Keratinocyte (primary cell): ENCODE measurements around the gene CIAPIN1. TPM values are rescaled to one million over a fixed set of nuclear protein-coding genes. Genes with fewer than 3 reads are reported as not detected.

Source experiments
- DNase-seq: peaks from one replicate; pipeline ENCODE4 v3.0.0-alpha.2; 2011; ENCODE audit warnings: low read depth, missing footprints, low spot score
- FAIRE-seq: peaks from 2 replicates; lab custom pipeline; 2011; peaks lifted over from hg19 to GRCh38; lab: Jason Lieb, UNC
- H2AFZ ChIP-seq: 2 replicates; pipeline ENCODE4 v1.6.0; 2012; ENCODE audit warnings: low read length, control low read depth, inconsistent platforms; ENCODE audit not compliant: control insufficient read depth
- H3K27ac ChIP-seq: 2 replicates; pipeline ENCODE4 v1.5.1; 2011; ENCODE audit warnings: low read length; ENCODE audit not compliant: control insufficient read depth, insufficient read depth
- H3K27me3 ChIP-seq: 3 replicates; pipeline ENCODE4 v1.6.0; 2011; ENCODE audit warnings: low read length; ENCODE audit not compliant: control insufficient read depth, insufficient read depth; ENCODE audit errors: extremely low read depth
- H3K36me3 ChIP-seq, 2 experiments: 2 replicates in 1 of 2; 3 replicates in 1 of 2; pipeline ENCODE4 v1.5.1; 2011; ENCODE audit warnings: low read length in 2 of 2, mild to moderate bottlenecking in 1 of 2; ENCODE audit not compliant: control insufficient read depth in 2 of 2, insufficient read depth in 2 of 2; ENCODE audit errors: extremely low read depth in 1 of 2
- H3K4me1 ChIP-seq: 3 replicates; pipeline ENCODE4 v1.5.1; 2011; ENCODE audit warnings: low read length; ENCODE audit not compliant: control insufficient read depth, insufficient read depth; ENCODE audit errors: extremely low read depth
- H3K4me2 ChIP-seq: 3 replicates; pipeline ENCODE4 v1.6.0; 2011; ENCODE audit warnings: low read depth, low read length; ENCODE audit not compliant: control insufficient read depth, insufficient read depth; ENCODE audit errors: extremely low read depth
- H3K4me3 ChIP-seq, 3 experiments: fragments of 200-600 bp in 1 of 3; sonication (generic) in 1 of 3; 2 replicates in 2 of 3; 3 replicates in 1 of 3; pipeline ENCODE4 v1.5.1; 2011 to 2016; ENCODE audit warnings: low read length in 3 of 3, mild to moderate bottlenecking in 3 of 3, control low read depth in 2 of 3, inconsistent platforms in 1 of 3, low read depth in 1 of 3, mixed read lengths in 1 of 3, mixed run types in 1 of 3, moderate library complexity in 1 of 3; ENCODE audit not compliant: control insufficient read depth in 2 of 3, insufficient read depth in 2 of 3; ENCODE audit errors: extremely low read depth in 1 of 3
- H3K79me2 ChIP-seq: 2 replicates; pipeline ENCODE4 v1.6.0; 2012; ENCODE audit warnings: low read length; ENCODE audit not compliant: control insufficient read depth, insufficient read depth
- H3K9ac ChIP-seq: 3 replicates; pipeline ENCODE4 v1.6.0; 2011; ENCODE audit warnings: low read length; ENCODE audit not compliant: control insufficient read depth, insufficient read depth; ENCODE audit errors: extremely low read depth
- H3K9me1 ChIP-seq: 3 replicates; pipeline ENCODE4 v1.6.0; 2011; ENCODE audit warnings: low read length; ENCODE audit not compliant: control insufficient read depth, insufficient read depth; ENCODE audit errors: extremely low read depth
- H3K9me3 ChIP-seq: 2 replicates; pipeline ENCODE4 v1.5.1; 2012; ENCODE audit warnings: low read depth, low read length; ENCODE audit not compliant: control insufficient read depth
- H4K20me1 ChIP-seq: 3 replicates; pipeline ENCODE4 v1.6.0; 2011; ENCODE audit warnings: low read length; ENCODE audit not compliant: control insufficient read depth, insufficient read depth; ENCODE audit errors: extremely low read depth
- CTCF ChIP-seq, 3 experiments: IDR thresholded peaks in 1 of 3; conservative IDR thresholded peaks in 1 of 3; optimal IDR thresholded peaks in 1 of 3; 2 replicates in 2 of 3; 3 replicates in 1 of 3; pipeline versions ENCODE3 to v1.5.1; 2011; ENCODE audit warnings: low read length in 3 of 3, mild to moderate bottlenecking in 3 of 3, moderate library complexity in 2 of 3, control low read depth in 1 of 3, inconsistent platforms in 1 of 3; ENCODE audit not compliant: insufficient read depth in 2 of 3; ENCODE audit errors: extremely low read depth in 1 of 3
- EZH2 ChIP-seq: IDR thresholded peaks from one replicate; pipeline ENCODE4 v1.6.1; 2012; ENCODE audit warnings: inconsistent platforms, mild to moderate bottlenecking, low read length, moderate library complexity
- dilution Hi-C: fragments of 300-500 bp; cut with MboI; formaldehyde crosslinking; loops from one replicate; pipeline ENCODE4 v1.7.0; 2020; ENCODE audit warnings: low sequenced_read_pairs; ENCODE audit not compliant: extremely low pct_ligation_motif_present
- polyA plus RNA-seq, 5 experiments: library from polyadenylated mRNA; depleted of rRNA in 3 of 5; stranded (reverse) in 3 of 5; stranded (forward) in 1 of 5; unstranded in 1 of 5; fragments of >200 nt; gene quantifications; 1 replicate in 1 of 5; 2 replicates in 3 of 5; 3 replicates in 1 of 5; pipeline versions ENCODE4 v1.2.1 to v1.2.3, GENCODE V29; 2011 to 2012; ENCODE audit warnings: missing spikeins in 2 of 5, low read depth in 1 of 5, low replicate concordance in 1 of 5

CIAPIN1 gene
- polyA plus RNA-seq, 1 donor (not counting 4 experiments of a cell fraction or from before 2014, with no cell fraction given), result 75.4 TPM

- DNase-seq, result no peak
- peak overlapping the region; percentile 45 for H3K4me2 ChIP-seq
- no peaks in the 10 kb centered on the region for H3K9me1 ChIP-seq
- no peak overlapping the region for H2AFZ ChIP-seq
- peaks cover 21% of the 10 kb centered on the region for H3K4me1 ChIP-seq
- H3K36me3 ChIP-seq, result peaks cover 0 to 2% of the 10 kb centered on the region in 2 experiments
- no peaks in the 10 kb centered on the region for H3K9me3 ChIP-seq
- H3K27me3 ChIP-seq, result no peaks in the 10 kb centered on the region
- FAIRE-seq, result no peak
- no peaks in the 10 kb centered on the region for H4K20me1 ChIP-seq
- H3K79me2 ChIP-seq, result no peaks in the 10 kb centered on the region
- no peak overlapping the region for H3K4me3 ChIP-seq
- H3K9ac ChIP-seq, result no peak overlapping the region
- TF ChIP-seq CTCF (optimal IDR thresholded peaks at IDR 0.05 in 1 of 3, IDR thresholded peaks at IDR 0.05 in 1 of 3, conservative IDR thresholded peaks at IDR 0.05 in 1 of 3; ENCODE audit: extremely low read depth in 1 of 3, insufficient read depth in 2 of 3, low read length in 3 of 3) (no peak), EZH2 (no peak)
- dilution Hi-C loops, result no loop called here
- H3K27ac ChIP-seq, result no peak overlapping the region
Measured at GRCh38 chr16:57484515-57485005, 37.4 kb upstream of the CIAPIN1 start.

- dilution Hi-C loops, result no loop called here
- Histone ChIP-seq H3K36me3 (peaks cover 3 to 4% of the 10 kb centered on the region in 2 experiments), H3K4me2 (peak overlapping the region; percentile 45), H3K27ac (no peak overlapping the region), H4K20me1 (no peaks in the 10 kb centered on the region), H3K79me2 (no peaks in the 10 kb centered on the region), H2AFZ (no peak overlapping the region), H3K4me3 (no peak overlapping the region), H3K9ac (no peak overlapping the region), H3K9me1 (no peaks in the 10 kb centered on the region), H3K4me1 (peaks cover 21% of the 10 kb centered on the region), H3K9me3 (no peaks in the 10 kb centered on the region), H3K27me3 (no peaks in the 10 kb centered on the region)
- no peak for TF ChIP-seq CTCF (optimal IDR thresholded peaks at IDR 0.05 in 1 of 3, IDR thresholded peaks at IDR 0.05 in 1 of 3, conservative IDR thresholded peaks at IDR 0.05 in 1 of 3; ENCODE audit: extremely low read depth in 1 of 3, insufficient read depth in 2 of 3, low read length in 3 of 3)
- no peak for TF ChIP-seq EZH2
- no peak for FAIRE-seq
- DNase-seq, result no peak
Measured at GRCh38 chr16:57483725-57484514, 36.7 kb upstream of the CIAPIN1 start.
